HG03196 (cell line): ENCODE data around the gene FSCN2.

Experiments used
- ATAC-seq: cut with Tn5 transposase; IDR thresholded peaks from one replicate; pipeline ENCODE4 v1.9.1; 2021; ENCODE audit not compliant: unreplicated experiment

The FSCN2 gene

DNA sequence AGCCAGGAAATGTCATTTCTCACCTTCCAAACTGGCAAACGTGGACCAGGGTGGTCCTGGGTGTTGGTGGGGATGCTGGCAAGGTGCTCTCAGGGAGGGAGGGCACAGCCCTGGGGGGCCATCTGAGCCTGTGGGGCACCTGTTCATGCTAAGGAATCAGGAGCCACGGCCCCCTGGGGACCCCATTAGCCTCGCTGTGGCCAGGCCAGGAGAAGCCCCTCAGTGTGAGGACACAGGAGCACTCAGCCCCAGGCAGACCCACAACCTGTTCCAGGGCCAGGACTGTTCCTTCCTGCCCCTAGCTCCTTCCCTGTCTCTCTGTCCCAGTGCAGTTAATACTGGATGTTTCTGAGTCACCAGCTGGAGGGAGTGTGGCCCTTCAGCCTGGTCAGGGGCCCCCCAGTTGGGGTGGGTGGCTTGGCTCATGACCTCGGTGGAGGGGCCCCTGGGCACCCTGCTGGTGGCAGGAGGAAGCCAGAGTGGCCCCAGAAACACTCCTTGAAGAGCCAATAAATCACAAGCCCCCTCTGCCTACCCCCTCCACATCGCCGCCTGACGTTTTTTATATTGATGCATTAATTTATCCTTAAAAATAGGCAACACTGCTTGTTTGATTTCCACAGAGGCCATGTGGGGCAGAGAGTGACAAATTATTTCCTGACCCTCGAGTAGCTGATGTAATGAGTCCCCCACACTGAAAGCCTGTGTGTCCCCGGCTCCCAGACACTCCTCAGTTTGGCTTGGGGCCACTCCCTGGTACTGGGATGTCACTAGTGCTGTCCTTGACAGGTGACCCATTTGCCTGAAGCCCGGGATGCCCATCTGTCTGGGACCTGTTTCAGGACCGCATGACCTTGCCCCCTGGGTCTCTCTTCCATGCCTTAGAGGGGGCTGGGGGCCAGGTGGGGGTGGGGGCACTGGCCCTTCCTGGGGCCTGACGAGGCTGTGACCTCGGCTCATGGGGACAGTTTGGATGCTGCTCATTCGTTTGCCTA lies 37.9 kb upstream of the FSCN2 start:
- no peak for ATAC-seq

DNA sequence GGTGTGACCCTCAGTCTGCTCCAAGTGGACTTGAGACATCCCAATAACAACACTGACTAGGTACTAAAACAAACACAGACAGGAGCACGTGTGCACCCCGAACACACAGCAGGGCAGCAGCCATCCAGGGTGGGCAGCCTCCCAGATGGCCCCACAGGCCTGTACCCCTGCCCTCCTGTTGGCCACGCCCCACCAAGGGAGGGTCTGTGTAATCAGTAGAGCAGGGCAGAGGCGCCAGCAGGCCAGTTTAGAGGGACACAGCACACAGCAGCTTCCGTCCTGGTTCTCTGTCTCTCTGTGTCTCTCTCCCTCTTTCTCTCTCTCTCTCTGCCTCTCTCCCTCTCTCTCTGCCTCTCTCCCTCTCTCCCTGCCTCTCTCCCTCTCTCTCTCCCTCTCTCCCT lies 37.0 kb upstream of the FSCN2 start:
- no peak for ATAC-seq

DNA sequence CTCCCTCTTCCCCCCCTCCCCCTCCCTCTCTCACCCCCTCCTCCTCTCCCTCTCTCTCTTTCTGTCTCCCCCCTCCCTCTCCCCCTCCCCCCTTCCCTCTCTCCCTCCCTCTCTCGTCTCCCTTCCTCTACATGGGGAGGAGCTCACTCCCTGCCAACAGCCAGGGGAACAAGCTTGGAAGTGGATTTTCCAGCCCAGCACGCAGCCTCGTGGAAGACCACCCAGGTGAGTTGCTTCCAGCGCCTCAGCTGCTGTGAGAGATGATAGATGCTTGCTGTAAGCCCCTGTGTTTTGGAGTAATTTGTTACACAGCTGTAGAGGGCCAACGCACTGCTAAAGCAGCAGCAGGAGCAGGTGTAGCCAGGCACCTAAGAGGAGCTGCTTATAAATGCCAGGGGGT lies 36.4 kb upstream of the FSCN2 start:
- ATAC-seq = no peak

GRCh38 chr17:81492202-81492601 lies 36.0 kb upstream of the FSCN2 start:
- no peak for ATAC-seq

DNA sequence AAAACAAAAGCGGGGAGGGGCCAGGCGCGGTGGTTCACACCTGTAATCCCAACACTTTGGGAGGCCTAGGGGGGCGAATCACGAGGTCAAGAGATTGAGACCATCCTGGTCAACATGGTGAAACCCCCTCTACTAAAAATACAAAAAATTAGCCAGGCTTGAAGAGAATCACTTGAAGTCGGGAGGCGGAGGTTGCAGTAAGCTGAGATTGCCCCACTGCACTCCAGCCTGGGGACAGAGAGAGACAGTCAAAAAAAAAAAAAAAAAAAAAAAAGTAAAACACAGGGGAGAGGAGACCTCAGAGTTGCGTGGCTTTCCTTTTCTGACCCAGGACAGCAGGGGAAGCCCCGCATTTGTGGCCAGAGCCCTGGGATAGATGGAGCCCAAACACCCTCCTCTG lies 35.5 kb upstream of the FSCN2 start:
- ATAC-seq = no peak

- ATAC-seq = no peak
These were observed 34.8 kb upstream of the FSCN2 start for GRCh38 chr17:81493198-81494038.

GRCh38 chr17:81494626-81495377 lies 33.4 kb upstream of the FSCN2 start:
- no peak for ATAC-seq

DNA sequence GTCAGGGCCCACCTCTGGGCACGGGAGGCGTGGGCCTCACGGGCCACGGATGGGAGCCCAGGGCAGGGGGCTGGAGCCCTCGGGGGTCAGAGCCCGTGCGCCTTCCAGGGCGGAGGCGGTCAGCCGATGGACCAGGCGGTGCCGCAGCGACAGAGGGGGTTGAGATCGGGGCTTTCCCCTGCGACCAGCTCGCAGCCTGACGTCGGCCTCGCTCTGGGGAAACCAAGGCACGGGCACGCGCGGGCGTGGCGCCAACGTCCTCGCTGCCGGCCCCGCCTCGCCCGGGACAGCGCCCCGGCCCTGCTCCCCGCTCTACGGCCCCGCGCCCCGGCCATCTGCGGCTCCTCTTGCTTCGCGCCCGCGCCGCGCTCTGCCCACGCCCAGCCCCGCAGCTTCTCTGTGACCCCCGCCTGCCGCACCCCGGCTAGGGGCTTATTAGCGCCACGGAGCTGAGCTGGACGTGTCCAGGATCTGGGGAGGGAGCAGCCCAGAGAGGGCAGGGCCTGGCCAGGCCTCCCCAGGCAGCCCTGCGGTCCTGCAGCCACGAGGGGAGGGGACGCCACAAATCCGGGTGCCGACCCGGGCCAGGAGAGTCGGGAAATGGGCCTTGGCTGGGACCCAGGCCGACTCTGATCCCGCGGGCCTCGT lies 29.1 kb upstream of the FSCN2 start:
- ATAC-seq = no peak

DNA sequence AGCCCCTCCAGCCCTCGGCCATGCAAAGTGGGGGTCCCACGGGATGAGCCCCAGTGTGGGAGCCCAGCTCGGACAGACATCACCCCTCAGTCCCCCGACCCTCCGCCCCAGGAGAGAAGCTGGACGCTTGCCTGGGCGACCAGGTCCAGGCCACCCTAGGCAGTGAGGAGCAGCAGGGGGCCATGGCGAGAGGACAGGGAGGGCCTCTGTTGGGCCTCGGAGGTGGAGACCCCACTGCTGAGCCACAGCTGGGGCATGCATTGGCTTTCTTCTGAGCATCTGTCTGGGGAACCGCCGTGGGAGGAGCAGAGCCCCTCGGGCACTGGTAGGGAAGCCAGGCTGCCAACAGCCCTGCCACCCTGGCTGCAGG lies 28.6 kb upstream of the FSCN2 start:
- no peak for ATAC-seq

- ATAC-seq = no peak
These were observed 28.1 kb upstream of the FSCN2 start for GRCh38 chr17:81500047-81500446.

DNA sequence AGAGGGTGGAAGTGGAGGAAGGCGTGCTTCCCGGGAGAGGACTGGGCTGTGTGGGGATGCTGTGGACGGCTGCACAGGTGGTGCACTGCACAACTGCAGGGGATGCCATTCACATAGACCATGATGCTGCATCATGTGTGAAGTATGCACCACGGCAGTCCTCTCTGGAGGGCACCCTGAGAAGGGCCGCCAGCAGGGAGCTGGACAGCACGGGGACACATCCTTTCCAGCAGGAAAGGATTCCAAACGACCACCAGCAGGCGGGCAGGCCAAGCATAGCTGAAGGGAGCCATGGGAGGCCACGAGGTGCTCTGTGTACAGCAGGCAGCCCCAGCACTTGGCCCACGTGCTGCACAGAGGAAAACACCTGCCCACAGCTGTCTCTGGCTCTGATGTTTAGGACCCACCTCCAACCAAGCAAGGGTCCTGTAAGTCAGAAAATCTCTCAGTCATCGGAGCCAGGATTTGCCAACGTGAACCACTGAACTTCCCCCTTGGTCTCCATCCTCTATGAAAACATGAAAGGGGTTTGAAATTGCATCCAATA lies 25.6 kb upstream of the FSCN2 start:
- ATAC-seq = no peak

GRCh38 chr17:81503619-81504018 lies 24.6 kb upstream of the FSCN2 start:
- ATAC-seq = no peak

DNA sequence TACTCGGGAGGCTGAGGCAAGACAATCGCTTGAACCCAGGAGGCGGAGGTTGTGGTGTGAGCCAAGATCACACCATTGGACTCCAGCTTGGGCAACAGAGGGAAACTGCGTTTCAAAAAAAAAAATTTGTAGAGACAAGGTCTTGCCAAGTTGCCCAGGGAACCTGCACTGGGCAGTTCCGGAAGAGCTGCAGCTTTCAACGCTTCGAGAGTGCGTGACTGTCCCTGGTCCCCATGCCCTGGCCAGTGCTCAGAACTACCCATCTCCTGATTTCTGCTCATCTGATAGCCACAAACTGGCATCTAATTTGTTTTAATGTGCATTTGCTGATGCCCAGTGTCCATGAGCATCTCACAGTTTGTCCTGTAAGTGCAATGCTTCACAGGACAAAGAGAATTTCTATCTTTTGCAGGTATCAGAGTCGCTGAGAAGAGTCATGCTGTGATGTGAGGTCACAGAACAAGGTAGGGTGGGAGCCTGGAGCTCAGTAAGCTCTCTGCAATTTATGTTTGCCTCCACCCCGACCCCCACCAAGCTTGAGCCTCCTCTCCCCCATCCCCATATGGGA lies 19.5 kb upstream of the FSCN2 start:
- no peak for ATAC-seq

DNA sequence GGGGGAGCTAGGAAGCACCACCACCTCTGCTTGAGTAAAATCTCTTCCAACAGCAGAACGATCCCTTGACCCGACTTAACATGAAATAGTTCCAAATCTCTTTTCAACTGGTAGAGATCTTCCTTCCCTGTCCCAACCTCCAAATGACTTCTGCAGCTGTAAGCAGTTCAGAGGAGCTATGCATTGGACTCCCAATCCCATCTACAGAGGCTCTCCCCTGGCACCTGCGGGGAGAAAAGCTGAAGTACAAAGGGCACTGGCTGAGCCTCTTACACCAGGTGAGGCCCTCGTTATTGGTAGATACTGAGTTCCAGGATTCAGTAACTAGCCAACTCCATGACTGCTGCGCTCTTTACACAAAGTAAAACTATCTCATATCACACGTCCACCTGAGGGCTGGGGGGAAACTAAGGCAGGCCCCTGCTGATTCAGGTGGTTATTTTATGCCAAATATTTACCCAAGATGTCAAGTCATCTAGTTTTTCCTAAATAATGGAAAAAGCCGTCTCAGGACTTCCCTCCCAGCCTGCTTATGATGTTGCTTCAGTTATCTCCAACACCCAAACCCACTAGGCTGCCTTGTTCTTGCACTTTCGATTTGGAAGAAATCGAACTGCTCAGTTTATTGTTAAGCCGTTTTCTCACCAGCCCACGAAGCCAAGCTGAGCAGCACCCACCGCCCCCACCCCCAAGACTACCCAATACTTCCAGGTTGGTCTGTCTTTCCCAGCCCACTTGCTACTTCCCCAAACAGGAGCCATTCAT lies 18.8 kb upstream of the FSCN2 start:
- ATAC-seq = no peak

DNA sequence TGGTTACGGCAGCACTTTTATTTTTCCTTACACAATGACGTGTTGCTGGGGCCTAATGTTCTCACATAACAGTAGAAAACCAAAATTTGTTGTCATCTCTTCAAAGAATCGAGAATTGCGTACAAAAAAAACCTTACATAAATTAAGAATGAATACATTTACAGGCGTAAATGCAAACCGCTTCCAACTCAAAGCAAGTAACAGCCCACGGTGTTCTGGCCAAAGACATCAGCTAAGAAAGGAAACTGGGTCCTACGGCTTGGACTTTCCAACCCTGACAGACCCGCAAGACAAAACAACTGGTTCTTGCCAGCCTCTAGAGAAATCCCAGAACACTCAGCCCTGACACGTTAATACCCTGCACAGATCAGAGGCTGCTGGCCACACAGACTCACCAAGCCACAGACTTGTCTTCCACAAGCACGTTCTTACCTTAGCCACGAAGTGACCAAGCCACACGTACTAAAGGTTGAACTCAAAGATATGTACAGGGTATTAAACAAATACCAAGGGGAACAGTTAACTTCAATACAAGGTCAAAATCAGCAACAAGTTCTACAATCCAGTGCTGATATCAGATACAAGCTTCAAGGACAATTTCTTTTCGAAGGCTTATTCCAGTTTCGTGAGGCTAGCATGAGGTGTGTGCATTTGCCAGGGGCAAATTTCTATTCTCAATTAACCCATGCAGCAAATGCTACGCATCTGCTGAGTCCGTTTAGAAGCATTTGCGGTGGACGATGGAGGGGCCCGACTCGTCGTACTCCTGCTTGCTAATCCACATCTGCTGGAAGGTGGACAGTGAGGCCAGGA lies 18.0 kb upstream of the FSCN2 start:
- no peak for ATAC-seq

GRCh38 chr17:81510785-81511553 lies 17.2 kb upstream of the FSCN2 start:
- no peak for ATAC-seq

DNA sequence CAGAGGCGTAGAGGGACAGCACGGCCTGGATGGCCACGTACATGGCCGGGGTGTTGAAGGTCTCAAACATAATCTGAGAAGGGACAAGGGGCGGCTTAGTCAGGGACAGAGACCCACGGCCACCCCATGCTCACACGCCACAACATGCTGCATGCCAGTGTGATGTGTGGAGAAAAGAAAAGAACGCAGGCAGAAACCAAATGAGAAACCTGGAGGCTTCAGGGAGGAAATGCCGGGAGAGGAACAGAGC lies 16.7 kb upstream of the FSCN2 start:
- no peak for ATAC-seq
